Measurements from ENCODE around the gene GJA9.
"Not testable (repeated sequence)": the region's sequence is repeated elsewhere in the genome, so short reads cannot be mapped to it uniquely, and the experiment has no call there.

Gene GJA9

DNA sequence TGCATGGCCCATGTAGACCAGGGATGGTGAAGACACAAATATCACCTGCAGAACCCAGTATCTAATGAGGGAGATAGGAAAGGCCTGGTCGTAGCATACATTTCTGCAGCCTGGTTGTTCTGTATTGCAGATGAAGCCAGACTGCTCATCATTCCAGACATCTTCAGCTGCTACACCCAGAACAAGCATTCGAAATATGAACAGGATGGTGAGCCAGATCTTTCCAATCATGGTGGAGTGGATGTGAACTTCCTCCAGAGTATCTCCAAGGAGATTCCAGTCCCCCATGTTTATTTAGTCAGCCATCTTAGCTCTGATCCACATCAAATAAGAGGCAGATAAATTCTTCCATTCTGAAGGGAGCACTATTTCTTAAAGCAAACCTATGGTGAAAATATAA is 5.6 kb downstream of the GJA9 start:
- in situ Hi-C loops (cut with MboI; ENCODE audit: low sequenced_read_pairs), result no loop called here

- in situ Hi-C loops (cut with MboI; ENCODE audit: low sequenced_read_pairs), result no loop called here
These were observed 8.1 kb downstream of the GJA9 start, which contains the start of gene MYCBP for GRCh38 chr1:38873027-38873969. MYCBP (minus strand) TSS chr1:38873348; CDS start chr1:38873305, 43 bp downstream.

- in situ Hi-C loops (cut with MboI; ENCODE audit: low sequenced_read_pairs), result no loop called here
These were observed 8.9 kb downstream of the GJA9 start for GRCh38 chr1:38872401-38873026.

- in situ Hi-C loops (cut with MboI; ENCODE audit: low sequenced_read_pairs), result no loop called here
These were observed 10.4 kb downstream of the GJA9 start for GRCh38 chr1:38870996-38871395.

- in situ Hi-C loops (cut with MboI; ENCODE audit: low sequenced_read_pairs), result no loop called here
These were observed 14.2 kb downstream of the GJA9 start for GRCh38 chr1:38867208-38867607.

- in situ Hi-C loops (cut with MboI; ENCODE audit: low sequenced_read_pairs), result no loop called here
These were observed 16.2 kb downstream of the GJA9 start for GRCh38 chr1:38865112-38865715.

DNA sequence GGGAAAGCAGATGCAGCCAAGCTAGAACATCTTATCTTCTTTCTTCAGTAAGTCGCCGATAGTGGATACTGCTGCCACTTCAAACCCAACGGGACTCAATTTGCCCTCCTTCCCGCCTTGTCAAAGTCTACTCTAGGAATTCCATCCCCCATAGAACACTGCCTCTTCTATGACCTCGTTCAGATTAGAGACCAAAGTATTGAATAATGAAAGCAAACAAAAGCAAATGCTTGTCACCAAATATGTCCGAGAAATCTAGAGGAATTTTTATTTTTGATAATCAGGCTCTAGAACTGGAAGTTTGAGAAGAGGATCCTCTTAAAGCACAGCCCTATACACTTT is 21.0 kb downstream of the GJA9 start:
- in situ Hi-C loops (cut with MboI; ENCODE audit: low sequenced_read_pairs), result no loop called here

- in situ Hi-C loops (cut with MboI; ENCODE audit: low sequenced_read_pairs), result no loop called here
These were observed 21.6 kb downstream of the GJA9 start, which contains the start of gene RRAGC for GRCh38 chr1:38859561-38860453. RRAGC (minus strand) TSS chr1:38859772; CDS start chr1:38859646, 126 bp downstream.

DNA sequence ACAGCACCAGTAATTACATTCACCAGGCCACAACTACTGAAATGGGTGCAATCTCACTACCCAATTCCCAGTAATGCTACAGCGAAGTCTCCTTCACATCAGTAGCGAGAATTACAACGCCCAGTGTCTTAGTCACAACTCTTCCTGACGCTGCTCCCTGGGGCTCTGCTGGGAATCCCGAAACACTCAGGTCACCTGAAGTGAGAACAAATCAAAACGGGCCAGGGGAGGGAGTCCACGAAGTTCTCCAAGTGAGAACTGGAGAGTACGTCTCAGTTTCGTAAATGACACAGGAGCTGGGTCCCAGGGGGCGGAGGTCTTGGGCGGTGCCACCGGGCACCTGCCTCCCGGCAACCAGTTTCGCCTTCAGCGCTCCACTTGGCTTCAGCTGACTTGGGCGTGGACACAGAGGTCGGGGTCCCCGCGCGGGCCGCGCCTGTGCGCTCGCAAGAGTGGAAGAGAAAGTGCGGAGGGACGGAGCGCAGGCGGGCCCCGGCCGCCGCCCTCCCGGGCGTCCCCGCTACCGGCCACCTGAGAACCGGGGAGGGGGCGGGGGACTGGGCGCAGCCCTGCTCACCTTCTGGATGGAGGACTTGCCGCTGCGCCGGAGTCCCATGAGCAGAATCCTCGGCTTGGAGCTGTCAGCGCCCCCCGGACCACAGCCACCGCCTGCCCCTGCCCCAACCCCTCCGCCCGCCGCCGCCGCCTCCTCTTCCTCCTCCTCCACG is 22.4 kb downstream of the GJA9 start:
- in situ Hi-C loops (cut with MboI; ENCODE audit: low sequenced_read_pairs), result no loop called here

GRCh38 chr1:38852780-38853179 is 28.6 kb downstream of the GJA9 start:
- in situ Hi-C loops (cut with MboI; ENCODE audit: low sequenced_read_pairs), result no loop called here

- in situ Hi-C loops (cut with MboI; ENCODE audit: low sequenced_read_pairs), result no loop called here
These were observed 33.3 kb downstream of the GJA9 start for GRCh38 chr1:38848071-38848470.

DNA sequence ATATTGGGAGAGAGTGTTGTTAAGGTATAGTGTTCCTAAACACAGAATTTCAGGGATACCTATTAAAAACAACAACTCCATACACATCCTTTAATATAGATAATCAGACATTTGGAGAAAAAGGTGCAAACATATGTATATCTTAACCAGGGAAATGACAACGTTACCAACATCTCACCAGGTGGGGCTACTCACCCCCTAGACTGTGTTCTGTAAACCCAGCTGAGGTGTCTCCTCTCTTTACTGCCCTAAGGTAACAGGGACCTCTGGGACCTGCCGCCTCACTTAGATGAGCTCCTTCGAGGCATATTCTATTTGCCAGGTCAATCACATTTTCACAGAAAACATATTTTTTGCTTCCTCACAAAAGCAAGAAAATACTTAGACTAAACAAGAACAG is 35.2 kb downstream of the GJA9 start:
- in situ Hi-C loops (cut with MboI; ENCODE audit: low sequenced_read_pairs), result no loop called here

- in situ Hi-C loops (cut with MboI; ENCODE audit: low sequenced_read_pairs), result not testable (repeated sequence)
These were observed 36.3 kb downstream of the GJA9 start for GRCh38 chr1:38845088-38845487.

DNA sequence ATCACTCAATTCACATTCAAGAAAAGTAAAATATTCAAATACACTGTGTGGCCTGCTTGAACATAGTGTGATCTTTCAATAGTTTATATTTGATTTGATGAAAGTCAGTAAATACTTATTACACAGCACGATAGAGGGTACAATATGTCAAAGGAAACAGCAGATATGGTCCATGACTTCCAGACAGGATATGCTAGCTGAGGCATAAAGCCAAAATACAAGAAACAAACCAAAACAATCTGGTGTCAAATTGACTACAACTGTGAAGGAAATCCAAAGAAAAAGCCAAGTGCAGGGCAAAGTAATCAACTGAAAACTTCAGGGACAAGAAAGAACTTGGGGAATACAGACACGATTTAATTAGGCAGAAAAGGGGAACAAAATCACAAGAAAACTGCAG is 41.1 kb downstream of the GJA9 start:
- in situ Hi-C loops (cut with MboI; ENCODE audit: low sequenced_read_pairs), result no loop called here

- in situ Hi-C loops (cut with MboI; ENCODE audit: low sequenced_read_pairs), result no loop called here
These were observed 42.0 kb downstream of the GJA9 start for GRCh38 chr1:38839363-38839762.

DNA sequence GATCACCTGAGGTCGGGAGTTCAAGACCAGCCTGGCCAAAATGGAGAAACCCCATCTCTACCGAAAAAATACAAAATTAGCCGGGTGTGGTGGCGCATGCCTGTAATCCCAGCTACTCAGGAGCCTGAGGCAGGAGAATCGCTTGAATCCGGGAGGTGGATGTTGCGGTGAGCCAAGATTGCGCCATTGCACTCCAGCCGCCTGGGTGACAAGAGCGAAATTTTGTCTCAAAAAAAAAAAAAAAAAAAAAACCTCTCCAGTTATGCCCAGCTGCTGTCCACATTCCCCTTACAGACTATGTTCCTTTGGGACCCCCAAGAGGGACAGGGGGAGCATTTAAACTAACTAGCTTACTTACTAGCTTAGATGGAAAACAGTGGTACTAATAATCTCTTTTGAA is 45.1 kb downstream of the GJA9 start:
- in situ Hi-C loops (cut with MboI; ENCODE audit: low sequenced_read_pairs), result not testable (repeated sequence)

- in situ Hi-C loops (cut with MboI; ENCODE audit: low sequenced_read_pairs), result no loop called here
These were observed 46.2 kb downstream of the GJA9 start for GRCh38 chr1:38834937-38835827.

GRCh38 chr1:38834221-38834782 is 47.1 kb downstream of the GJA9 start:
- in situ Hi-C loops (cut with MboI; ENCODE audit: low sequenced_read_pairs), result no loop called here

- in situ Hi-C loops (cut with MboI; ENCODE audit: low sequenced_read_pairs), result no loop called here
These were observed 48.2 kb downstream of the GJA9 start for GRCh38 chr1:38833146-38833545.

Measured in hTERT RPE-1 (cell line).